HuH-7.5 (cell line): ENCODE measurements around the gene LRRC38.
"Not testable (repeated sequence)": the region's sequence is repeated elsewhere in the genome, so short reads cannot be mapped to it uniquely, and the experiment has no call there.

ENCODE experiments used
- DNase-seq: peaks from one replicate; pipeline ENCODE4 v3.0.0; 2011; ENCODE audit warnings: low spot score

Gene LRRC38

GRCh38 chr1:13461977-13462376 lies 51.8 kb downstream of the LRRC38 start:
- no peak for DNase-seq

- DNase-seq: no peak
These were observed 56.8 kb downstream of the LRRC38 start for GRCh38 chr1:13456904-13457532.

GRCh38 chr1:13451399-13451965 lies 62.3 kb downstream of the LRRC38 start:
- no peak for DNase-seq

- DNase-seq: no peak
These were observed 63.6 kb downstream of the LRRC38 start for GRCh38 chr1:13450204-13450603.

- no peak for DNase-seq
These were observed 70.3 kb downstream of the LRRC38 start for GRCh38 chr1:13443335-13443979.

- DNase-seq: not testable (repeated sequence)
These were observed 74.6 kb downstream of the LRRC38 start for GRCh38 chr1:13439104-13439783.

- DNase-seq: no peak
These were observed 78.3 kb downstream of the LRRC38 start for GRCh38 chr1:13435458-13435857.

- not testable (repeated sequence) for DNase-seq
These were observed 80.0 kb downstream of the LRRC38 start for GRCh38 chr1:13433694-13434358.

- no peak for DNase-seq
These were observed 81.6 kb downstream of the LRRC38 start for GRCh38 chr1:13432251-13432650.

GRCh38 chr1:13430495-13430894 lies 83.3 kb downstream of the LRRC38 start:
- DNase-seq: no peak
